ENCODE data around the gene PLEKHO2. TPM values are rescaled to one million over a fixed set of nuclear protein-coding genes. Genes with fewer than 3 reads are reported as not detected.

PLEKHO2 gene
- total RNA-seq, 1 experiment from 2014 or later: 7.9 TPM

DNA sequence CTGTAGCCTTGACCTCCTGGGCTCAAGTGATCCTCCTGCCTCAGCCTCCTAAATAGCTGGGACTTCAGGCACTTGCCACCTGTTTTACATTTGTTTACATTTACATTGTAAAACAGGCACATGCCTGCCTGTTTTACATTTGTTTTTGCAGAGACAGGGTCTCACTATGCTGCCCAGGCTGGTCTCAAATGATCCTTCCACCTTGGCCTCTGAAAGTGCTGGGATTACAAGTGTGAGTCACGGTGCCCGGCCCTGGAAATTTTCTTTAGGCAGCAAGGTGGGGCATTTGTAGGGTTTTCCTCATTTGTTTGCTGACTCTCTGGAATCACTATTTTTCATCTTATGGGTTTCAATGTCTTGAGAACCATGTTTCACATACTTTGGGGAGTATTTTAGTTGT is 41.2 kb upstream of the PLEKHO2 start:
- H3K4me3 ChIP-seq: no peak overlapping the region
- H3K4me2 ChIP-seq: no peak overlapping the region
- TF ChIP-seq EZH2 (IDR thresholded peaks at IDR 0.05; ENCODE audit: low read depth) (no peak), CTCF (conservative IDR thresholded peaks at IDR 0.05) (no peak)
- no peaks in the 10 kb centered on the region for H3K79me2 ChIP-seq (ENCODE audit: low read depth)
- peak in 1 of 2 experiments; percentile 8 for DNase-seq
- intact Hi-C loops (cut with micrococcal nuclease; ENCODE audit: unreplicated experiment): no loop called here
- H3K27me3 ChIP-seq (ENCODE audit: insufficient read depth, low read depth): no peaks in the 10 kb centered on the region
- CTCF ChIA-PET: interaction anchor here (0.6 kb wide), 2 partner anchors 8 to 73 kb away, joined by 3 to 4 read pairs; no protein-coding TSS in a partner anchor
- no peaks in the 10 kb centered on the region for H3F3A ChIP-seq (ENCODE audit: insufficient read depth, low read depth)
- H3K9me2 ChIP-seq (ENCODE audit: insufficient read depth): no peaks in the 10 kb centered on the region
- BruUV-seq (replicated peaks): no TSS peak
- no peaks in the 10 kb centered on the region for H4K20me1 ChIP-seq (ENCODE audit: insufficient read depth)
- no peak overlapping the region for H3K27ac ChIP-seq
- no peaks in the 10 kb centered on the region for H3K9me3 ChIP-seq (ENCODE audit: insufficient read depth, low read depth)
- H3K36me3 ChIP-seq (ENCODE audit: low read depth): no peaks in the 10 kb centered on the region
- no peak overlapping the region for H2AFZ ChIP-seq
- no peaks in the 10 kb centered on the region for H3K4me1 ChIP-seq (replicated peaks; ENCODE audit: insufficient read depth)
- POLR2A ChIA-PET (ENCODE audit: unreplicated experiment): interaction anchor here (0.6 kb wide), 1 partner anchor 40 kb away, joined by 4 read pairs; no protein-coding TSS in a partner anchor

DNA sequence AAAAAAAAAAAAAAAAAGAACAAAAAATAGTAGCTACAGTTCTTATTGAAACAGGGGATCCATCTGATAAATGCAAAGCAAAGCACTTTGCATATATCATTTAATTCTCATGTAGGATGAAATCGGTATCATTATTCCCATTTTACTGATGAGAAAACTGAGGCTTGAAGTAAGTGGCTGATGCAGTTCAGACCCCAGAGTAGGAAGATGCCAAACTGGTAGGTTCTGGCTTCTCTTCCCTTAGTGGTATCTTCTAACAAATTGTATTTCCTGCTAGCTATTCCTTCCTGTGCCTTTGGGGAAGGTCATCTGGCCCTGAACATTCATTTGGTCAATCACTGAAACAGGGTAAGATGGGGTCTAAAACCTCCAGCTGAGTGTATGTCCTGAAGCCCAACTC is 38.2 kb upstream of the PLEKHO2 start:
- no peak for DNase-seq
- H3K4me2 ChIP-seq: no peak overlapping the region
- ChIA-PET CTCF (interaction anchor here (0.6 kb wide), 1 partner anchor 887 kb away, joined by 4 read pairs; no protein-coding TSS in a partner anchor), POLR2A (ENCODE audit: unreplicated experiment) (no interaction called here)
- intact Hi-C loops (cut with micrococcal nuclease; ENCODE audit: unreplicated experiment): no loop called here
- no peaks in the 10 kb centered on the region for H3K79me2 ChIP-seq (ENCODE audit: low read depth)
- H3K27me3 ChIP-seq (ENCODE audit: insufficient read depth, low read depth): no peaks in the 10 kb centered on the region
- no peak for TF ChIP-seq EZH2 (IDR thresholded peaks at IDR 0.05; ENCODE audit: low read depth)
- no peak for TF ChIP-seq CTCF (conservative IDR thresholded peaks at IDR 0.05)
- no peaks in the 10 kb centered on the region for H3K4me1 ChIP-seq (replicated peaks; ENCODE audit: insufficient read depth)
- H3K4me3 ChIP-seq: no peak overlapping the region
- H3K27ac ChIP-seq: no peak overlapping the region
- no peaks in the 10 kb centered on the region for H4K20me1 ChIP-seq (ENCODE audit: insufficient read depth)
- no peaks in the 10 kb centered on the region for H3K9me3 ChIP-seq (ENCODE audit: insufficient read depth, low read depth)
- no peak overlapping the region for H2AFZ ChIP-seq
- no TSS peak for BruUV-seq (replicated peaks)
- no peaks in the 10 kb centered on the region for H3F3A ChIP-seq (ENCODE audit: insufficient read depth, low read depth)
- H3K9me2 ChIP-seq (ENCODE audit: insufficient read depth): no peaks in the 10 kb centered on the region
- H3K36me3 ChIP-seq (ENCODE audit: low read depth): no peaks in the 10 kb centered on the region

DNA sequence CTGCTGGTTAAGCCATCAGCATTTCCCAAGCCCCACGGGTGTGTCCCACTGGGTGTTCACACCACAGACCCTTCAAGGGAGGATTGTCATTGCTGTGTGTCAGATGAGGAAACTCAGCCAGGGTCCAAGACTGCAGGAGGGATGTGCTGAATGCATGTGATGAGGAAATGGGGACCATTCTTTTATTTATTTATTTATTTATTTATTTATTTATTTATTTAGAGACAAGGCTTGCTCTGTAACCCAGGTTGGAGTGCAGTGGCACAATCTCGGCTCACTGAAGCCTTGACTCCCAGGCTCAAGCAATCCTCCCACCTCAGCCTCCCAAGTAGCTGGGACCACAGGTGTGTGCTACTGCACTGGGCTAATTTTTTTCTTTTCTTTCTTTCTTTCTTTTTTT is 37.1 kb upstream of the PLEKHO2 start:
- no peaks in the 10 kb centered on the region for H3F3A ChIP-seq (ENCODE audit: insufficient read depth, low read depth)
- H3K4me3 ChIP-seq: no peak overlapping the region
- CTCF ChIA-PET: interaction anchor here (0.6 kb wide), 1 partner anchor 20 kb away, joined by 4 read pairs; no protein-coding TSS in a partner anchor
- TF ChIP-seq CTCF (conservative IDR thresholded peaks at IDR 0.05): no peak
- no peak for TF ChIP-seq EZH2 (IDR thresholded peaks at IDR 0.05; ENCODE audit: low read depth)
- H4K20me1 ChIP-seq (ENCODE audit: insufficient read depth): no peaks in the 10 kb centered on the region
- H3K9me2 ChIP-seq (ENCODE audit: insufficient read depth): no peaks in the 10 kb centered on the region
- no peaks in the 10 kb centered on the region for H3K79me2 ChIP-seq (ENCODE audit: low read depth)
- no peaks in the 10 kb centered on the region for H3K9me3 ChIP-seq (ENCODE audit: insufficient read depth, low read depth)
- POLR2A ChIA-PET (ENCODE audit: unreplicated experiment): no interaction called here
- H3K27ac ChIP-seq: no peak overlapping the region
- H3K36me3 ChIP-seq (ENCODE audit: low read depth): no peaks in the 10 kb centered on the region
- H3K27me3 ChIP-seq (ENCODE audit: insufficient read depth, low read depth): no peaks in the 10 kb centered on the region
- BruUV-seq (replicated peaks): no TSS peak
- DNase-seq: no peak
- H3K4me2 ChIP-seq: no peak overlapping the region
- no peak overlapping the region for H2AFZ ChIP-seq
- no peaks in the 10 kb centered on the region for H3K4me1 ChIP-seq (replicated peaks; ENCODE audit: insufficient read depth)
- intact Hi-C loops (cut with micrococcal nuclease; ENCODE audit: unreplicated experiment): no loop called here

Data from PC-9 (cell line).